ENCODE measurements around the gene CERKL.

Gene CERKL

DNA sequence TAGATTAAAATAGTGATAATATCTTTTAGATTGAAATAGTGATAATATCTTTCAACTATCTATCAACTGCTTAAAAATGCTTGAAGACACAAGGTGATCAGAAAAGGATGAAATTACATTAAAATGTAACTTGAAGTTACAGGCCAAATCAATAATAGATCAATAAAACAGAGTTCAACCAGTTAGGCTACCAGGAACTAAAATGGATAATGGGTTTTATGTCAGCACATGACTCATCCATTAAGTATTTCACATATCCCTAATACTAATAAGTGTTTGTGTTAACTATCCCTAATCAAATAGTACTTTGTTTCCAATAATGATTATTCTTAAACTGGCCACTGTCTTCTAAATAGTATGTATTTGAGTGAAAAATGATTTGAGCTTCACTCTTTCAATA lies 33.7 kb downstream of the CERKL start:
- no peak for DNase-seq

DNA sequence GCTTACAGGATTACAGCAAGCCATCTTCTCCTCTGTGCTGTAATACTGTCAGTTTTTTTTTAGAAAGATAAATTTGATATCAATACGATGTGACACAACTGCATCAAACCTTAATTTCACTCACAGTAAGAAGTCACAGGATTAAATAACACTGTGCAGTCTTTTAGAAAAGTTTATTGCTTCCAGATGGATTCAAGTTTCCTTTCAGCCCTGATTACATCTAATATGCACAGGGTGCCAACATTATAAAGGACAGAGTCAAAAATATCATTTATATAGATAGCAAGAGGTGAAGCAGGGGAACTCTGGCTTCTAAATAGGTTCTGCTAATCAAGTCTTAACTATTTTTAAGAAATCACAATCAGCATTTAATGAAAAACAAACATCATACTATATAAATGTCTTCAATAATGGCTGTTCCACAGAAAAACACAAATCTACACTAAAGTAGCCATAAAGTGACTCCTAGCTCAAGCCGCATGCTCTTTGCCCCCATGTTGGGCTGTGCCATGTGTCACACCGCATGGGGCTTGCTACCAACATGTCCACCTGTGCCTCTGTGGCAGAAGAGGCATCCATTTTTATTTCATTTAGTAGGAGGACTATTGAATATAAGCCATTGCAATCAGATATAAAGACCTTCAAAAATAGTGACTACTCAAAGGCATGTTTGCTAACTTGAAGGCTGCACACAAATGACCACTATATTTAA lies 35.0 kb downstream of the CERKL start:
- no peak for DNase-seq

DNA sequence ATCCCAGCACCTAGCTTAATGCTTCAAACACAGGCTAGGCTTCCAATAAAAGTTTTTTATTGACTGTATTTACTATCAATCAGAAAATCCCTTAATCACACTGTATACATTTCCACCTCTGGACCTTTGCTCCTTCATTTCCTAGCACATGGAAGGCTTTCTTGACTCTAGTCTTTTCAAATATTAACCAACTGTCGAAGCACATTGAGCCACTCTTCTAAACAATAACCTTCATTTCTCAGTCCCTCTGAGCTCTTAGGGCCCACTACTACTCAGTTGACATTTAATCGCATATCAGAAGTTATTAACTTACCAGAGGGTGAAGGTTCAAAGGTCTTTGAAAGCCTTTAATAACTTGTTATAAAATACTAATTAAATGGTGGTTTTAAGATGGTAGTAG lies 37.4 kb downstream of the CERKL start:
- DNase-seq, result no peak

DNA sequence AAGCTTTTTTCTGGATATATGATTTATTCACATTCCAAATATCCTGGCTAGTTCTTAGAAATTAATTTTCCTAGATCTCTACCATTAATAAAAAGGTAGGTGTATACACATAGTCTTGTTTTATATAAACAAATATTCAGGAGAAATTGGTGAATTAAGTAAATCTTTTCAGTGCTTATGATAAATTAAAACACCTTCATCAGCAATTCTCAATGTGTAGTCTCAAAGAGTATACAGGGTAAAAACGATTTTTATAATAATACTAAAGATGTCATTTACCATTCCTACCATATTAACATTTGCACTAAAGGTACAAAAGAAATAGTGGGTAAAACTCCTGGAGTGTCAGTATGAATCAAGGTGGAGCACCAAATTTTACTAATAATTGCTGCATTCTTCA lies 40.2 kb downstream of the CERKL start:
- DNase-seq, result no peak

DNA sequence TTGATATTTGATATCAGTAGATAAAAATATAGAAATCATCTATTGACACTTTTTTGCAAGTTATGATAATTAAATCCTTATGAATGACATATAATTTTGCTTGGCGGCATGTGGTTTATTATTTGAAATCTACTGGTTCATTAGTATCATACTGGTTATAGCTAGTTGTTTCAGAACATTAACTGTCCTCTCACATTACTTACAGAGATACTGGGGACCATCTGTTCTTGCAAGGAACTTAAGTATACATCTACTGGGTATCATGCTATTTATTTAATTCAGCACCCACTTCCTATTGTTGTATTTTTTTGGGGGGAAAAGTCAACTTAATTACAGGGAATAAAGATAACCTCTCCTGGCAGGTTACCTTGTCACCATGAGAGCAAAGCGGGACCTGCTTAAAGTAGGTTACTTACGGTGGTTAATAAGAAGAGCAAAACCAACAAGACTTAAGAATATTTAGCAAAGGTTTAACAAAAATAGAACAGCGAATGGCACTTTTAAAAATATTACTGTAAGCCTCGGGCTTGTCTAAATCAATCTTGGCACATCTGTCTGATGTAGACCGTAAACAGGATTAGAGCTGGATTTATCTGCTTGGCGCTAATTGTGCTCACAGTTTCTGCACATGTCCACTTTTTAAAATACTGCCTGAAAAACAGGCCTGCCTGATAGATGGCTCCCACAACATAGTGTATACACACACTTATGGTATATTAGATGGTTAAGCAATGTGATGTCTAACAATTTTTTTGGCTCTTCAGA lies 41.8 kb downstream of the CERKL start:
- DNase-seq, result no peak

DNA sequence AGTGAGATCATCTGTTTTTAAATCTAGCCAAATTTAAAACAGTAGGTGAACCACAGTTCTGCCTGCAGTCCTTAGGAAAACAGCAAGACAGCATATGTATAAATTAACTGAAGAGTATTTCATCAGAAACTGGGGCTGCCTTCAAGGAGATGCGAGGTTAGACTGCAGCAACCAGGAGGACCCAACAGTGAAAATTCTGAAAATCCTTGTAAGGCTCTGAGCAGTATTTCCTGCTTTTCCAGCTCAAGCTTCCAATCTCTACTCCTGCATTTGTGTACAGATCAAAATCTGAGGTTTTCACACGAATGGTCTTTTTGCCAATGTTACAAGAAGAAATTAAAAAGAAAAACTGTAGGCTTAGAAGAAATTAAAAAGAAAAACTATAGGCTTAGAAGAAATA lies 43.7 kb downstream of the CERKL start:
- no peak for DNase-seq

DNA sequence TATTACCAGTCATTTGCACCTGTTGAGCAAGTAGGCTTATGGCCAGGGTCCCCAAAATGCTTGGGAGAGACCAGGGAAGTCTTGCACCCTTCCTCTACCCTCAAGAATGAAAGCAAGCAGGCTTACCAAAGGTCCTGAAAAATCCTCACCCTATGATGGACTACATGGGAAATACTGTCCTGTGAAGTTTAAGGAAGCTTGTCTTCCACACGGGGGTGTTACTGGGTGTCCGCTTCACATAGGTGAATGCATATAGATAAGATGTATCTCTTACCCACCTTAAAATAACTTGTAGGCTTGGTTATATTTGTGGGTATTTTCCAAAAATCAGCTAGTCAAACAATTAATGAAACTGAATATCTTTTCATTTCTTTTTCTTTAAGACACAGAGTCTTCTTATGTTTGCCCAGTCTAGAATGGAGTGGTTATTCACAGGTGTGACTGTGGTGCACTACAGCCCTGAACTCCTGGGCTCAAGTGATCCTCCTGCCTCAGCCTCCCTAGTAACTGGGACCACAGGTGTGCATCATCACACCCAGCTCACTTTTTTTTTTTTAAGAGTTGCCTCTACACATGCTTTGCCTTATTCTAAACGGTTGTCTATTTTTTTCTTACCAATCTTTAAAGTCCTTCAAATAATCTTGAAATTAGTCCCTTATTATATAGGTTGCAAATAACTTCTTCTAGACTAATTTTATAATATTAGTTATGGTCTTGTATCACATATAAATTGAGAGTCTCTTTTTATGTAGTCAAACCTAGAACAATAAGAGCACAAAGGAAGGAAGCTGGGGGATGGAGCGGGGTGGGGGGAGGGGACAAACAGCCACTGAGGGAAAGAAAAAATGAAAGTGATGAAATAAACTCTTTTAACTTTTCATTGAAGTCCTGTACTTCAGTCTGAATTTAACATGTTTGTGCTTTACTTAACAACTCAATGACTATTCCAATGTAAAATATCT lies 49.0 kb downstream of the CERKL start:
- no peak for DNase-seq

DNA sequence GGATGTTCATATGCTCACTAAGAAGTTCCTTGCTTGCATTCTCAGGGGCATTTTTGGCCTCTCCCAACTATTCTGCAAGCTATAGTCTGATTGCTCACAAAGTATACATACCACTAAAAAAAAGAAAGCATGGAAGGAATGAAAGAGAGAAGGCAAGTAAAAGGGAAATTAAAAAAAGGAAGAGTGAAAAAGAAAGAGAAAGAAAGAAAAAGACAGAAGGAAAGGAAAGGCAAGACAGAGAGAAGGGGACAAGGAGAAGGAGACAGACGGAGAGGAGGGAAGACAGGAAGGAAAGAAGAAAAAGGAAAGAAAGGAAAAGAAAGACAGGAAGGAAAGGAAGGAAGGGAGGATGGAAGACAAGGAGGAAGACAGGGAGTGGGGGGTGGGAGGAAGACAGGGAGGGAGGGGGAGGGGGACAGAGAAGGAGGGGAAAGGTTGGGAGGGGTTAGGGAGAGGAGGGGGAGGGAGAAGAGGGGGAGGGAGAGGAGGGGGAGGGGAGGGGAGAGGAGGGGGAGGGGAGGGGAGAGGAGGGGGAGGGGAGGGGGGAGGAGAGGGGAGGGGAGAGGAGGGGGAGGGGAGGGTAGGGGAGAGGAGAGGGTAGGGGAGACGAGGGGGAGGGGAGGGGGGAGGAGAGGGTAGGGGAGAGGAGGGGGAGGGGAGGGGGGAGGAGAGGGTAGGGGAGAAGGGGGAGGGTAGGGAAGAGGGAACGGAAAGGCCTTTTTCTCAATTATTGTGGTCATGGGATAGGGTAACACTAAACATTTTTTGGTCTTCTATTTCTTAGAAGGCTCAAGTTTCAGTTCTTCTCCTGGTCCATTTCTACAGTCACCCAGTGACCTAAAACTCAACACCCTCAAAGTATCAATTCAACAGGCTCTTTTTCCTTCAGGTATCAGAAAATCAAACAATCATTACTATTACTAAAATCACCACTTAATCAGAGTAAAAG lies 50.7 kb downstream of the CERKL start:
- no peak for DNase-seq

DNA sequence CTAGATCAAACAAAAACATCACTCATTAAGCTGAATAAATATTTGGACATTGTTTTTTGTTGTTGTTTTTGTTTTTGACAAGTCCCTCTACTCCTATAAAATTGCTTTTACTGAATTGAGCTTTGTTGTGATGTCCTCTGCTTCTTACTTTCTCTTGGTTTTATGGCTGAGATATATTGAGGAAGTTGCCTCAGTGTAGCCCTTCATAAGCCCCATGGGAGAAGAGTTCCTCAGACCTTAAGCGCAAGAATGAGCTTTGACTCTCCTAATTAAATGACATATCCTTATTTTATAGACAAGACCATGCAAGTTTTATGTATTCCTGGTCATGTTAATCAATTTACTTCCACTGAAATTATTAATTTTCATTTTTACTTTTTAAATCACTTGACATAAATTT lies 54.9 kb downstream of the CERKL start:
- no peak for DNase-seq

DNA sequence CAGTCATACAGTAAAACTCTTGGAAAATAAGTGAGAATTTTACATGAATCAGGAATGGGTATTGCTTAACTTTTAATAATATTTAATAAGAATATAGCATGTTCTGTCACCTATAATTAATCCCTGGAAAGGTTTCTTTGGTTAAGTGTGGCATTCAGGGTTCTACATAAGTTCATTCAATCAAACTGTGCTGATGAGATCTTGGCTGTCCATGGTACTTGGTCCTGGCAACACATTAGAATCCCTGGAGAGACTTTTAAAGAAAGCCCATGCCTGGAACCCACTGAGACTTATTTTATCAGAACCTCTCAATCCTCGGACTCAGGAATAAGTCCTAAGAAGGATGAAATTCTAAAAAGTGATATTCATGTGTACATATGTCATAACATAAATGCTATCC lies 60.3 kb downstream of the CERKL start:
- no peak for DNase-seq

DNA sequence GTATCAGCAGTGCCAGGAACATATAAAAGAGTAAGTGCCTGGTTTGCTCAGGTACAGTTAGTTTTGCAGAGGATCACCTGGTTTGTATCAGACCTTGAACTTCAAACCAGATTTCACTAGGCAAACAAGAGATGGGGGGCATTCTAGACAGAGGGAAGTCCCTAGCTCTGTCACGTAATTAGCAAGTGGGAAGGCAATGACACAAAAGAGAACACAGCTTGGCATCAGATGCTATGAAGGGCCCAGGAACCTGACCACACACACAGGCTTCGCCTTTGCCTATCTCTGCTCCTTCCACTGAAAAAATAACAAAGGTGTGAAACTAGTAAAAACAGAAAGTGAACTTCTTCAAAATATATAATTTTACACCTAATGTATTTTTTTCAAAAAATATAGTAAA lies 62.6 kb downstream of the CERKL start:
- no peak for DNase-seq

DNA sequence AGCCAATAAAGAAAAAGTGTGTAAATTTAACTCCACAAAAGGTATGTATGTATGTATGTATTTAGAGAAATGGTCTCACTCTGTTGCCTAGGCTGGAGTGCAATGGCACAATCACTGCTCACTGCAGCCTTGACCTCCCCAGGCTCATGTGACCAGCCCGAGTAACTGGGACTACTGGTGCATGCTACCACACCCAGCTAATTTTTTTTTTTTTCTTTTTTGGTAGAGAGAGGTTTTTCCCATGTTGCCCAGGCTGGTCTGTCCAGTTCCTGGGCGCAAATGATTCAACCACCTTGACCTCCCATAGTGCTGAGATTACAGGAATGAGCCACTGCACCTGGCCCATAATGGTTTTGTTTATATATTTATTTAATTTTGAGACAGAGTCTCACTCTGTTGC lies 67.1 kb downstream of the CERKL start:
- DNase-seq, result no peak

DNA sequence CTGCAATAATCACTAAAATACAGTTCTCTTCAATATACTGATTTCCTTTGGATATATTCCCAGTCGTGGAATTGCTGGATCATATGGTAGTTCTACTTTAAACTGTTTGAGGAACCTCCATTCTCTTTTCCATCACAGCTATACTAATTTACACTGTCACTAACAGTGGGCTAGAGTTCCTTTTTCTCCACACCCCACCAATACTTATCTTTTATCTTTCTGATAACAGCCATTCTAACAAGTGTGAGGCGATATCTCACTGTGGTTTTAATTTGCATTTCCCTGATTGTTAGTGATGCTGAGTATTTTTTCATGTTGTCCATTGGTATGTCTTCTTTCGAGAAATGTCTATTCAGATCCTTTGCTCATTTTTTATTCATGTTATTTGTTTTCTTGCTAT lies 68.4 kb downstream of the CERKL start:
- no peak for DNase-seq

DNA sequence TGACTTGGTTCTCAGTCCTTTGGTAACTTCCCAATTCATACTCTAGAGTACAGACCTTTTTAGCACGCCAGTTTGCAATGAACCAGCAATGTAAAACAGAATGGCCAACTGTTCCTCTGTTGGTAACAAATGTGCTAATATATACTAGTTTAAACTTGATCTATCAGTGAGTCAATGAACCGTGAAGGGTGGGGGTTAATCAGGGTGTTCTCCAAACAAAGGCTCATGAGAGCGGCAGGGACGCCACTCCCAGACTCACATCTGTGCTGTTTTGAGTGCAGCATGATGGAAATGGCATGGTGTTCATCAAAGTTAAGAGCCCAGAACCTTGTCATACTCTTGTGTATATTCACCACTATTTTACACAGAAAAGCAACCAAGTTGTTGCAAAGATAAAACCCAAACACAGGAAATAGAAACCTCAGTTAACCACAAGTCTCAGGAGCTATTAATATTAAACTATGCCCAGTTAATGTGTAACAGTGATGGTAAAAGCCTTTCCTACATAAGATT lies 70.3 kb downstream of the CERKL start:
- DNase-seq, result no peak

DNA sequence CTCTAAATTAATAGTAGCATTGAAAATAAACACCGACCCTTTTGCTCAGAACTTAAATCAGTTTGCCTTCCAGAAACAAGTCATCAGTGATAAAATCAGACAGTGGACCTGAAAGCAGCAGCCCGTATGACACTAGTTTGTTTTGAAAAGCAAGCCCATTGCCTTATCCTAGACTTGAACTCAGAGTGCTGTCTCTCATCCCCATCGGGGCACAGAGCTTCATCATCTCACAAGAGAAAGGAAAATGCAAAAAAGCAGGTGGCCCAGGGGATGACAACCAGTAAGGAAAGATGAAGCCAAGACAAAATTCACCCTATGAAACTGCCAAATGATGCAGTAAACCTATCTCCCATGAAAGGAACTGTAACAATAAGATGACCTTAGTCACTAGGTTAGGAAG lies 71.2 kb downstream of the CERKL start:
- DNase-seq, result no peak

DNA sequence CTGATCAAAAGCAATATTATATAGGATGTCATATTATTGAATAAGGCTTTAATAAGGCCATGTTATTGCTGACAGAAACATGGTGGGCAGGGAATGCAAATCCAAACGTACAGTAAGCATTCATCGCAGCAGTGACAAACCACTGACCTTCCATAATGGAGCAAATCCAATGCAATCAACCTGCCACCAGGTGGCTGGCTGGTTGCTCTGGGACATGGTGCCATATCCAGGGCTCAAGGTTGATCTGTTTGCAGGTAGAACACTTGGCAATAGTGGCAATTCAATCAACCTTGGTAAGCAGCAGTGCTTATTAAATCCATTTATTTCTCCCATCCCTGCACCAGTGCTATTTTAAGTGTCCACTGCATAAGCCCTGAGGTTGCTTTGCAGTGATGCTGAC lies 75.4 kb downstream of the CERKL start:
- no peak for DNase-seq

DNA sequence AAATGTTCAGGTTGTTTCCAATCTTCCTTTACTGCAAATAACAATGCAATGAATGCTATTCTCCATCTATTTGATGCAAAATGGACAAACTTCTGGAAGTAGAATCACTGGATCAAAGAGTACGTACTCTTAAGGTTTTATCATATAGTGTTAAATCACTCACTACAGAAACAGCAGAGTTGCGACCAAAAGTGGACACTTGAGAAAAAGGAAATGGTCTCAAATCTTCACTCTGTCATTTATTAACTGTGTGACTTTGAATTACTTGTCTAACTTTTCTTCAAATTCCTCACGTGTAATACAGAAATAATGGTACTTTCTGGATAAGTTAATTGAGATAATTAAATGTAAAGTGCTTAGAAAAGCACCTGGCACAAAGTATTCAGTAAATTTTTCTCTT lies 78.1 kb downstream of the CERKL start:
- no peak for DNase-seq

DNA sequence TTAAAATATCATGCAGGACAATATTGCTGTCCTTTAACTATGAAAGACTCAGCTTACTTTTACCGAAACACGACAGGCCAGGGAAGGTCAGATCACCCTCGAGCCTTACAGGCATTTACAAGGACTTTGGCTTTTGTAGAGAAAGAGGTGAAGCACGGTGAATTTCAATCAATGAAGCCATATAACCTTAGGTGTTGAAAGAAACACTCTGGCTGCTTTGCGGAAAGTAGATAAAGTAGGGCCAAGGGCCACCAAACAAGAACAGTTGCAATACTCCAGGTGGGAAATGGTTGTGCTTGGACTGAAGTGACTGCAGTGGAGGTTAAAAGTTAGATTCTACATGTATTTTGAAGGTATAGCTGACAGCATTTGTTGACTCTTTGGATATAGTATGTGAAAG lies 80.5 kb downstream of the CERKL start:
- no peak for DNase-seq

DNA sequence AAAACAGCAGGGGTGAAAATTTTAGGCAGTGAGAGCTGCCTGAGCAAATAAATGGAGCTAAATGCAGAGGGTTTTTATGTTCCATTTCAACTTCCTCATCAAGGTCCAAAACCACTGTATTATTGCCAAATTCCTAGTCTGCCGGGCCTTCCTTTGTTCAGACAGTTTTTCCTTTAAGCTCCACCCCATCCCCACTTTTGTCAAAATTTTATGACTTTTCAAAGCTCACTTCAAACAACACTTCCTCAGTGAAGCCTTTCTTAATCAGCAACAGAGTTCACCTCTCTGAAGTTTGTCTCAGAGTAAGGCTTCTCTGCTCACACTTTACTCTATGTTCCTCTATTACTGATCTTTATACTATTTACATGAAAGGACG lies 81.3 kb downstream of the CERKL start:
- no peak for DNase-seq

DNA sequence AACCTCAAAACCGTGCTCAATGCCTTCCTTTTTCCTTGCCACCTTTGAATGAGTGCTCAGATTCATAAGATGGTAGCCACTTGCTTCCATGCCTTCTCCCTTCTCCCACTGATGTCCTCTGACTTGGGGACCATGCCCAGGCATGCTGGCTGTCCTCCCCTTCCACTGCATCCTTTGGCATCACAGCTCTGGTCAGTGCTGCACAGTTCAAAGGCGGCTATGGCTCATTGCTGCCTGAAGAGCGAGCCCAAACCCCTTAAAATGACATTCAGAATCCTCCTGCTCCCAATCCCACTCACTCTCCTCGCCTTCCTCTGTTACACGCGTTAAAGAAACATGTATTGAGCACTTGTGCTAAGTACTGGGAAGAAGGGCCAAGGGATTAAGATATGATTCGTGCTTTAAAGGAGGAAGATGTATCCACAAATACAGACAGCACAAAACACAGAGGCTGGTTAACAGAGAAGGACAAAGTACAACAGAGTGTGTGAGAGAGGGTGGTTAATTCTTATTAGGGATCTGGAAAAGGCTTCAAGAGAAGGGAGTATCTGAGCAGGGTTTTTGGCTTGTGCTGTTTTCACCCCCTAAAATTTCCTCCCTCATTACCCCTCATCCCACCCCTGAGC lies 81.8 kb downstream of the CERKL start:
- DNase-seq, result no peak

DNA sequence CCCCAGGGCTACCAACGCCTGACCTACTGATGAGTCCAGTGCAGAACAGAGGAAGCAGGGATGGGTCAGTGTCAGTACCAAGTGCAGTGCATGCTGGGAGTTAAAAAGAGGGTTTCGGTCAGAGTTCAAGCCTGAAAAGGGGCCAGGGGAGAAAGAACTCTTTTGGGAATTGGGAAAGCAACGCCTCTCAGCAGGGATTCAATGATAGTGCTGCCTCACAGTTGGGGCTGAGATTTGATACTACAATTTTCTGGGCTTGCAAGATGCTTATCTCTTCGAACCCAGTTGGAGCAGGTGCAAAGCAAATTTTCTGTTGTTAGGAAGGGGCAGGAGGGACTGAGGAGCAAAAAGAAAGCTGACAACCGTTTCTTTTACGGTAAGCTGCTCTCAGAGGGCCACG lies 82.6 kb downstream of the CERKL start:
- no peak for DNase-seq

All from femur (tissue), 1 donor.